ENCODE results near the gene RIPOR3.

The RIPOR3 gene

GRCh38 chr20:50557549-50558134, 133.7 kb downstream of the RIPOR3 start:
- H3K27ac Mint-ChIP-seq: no peak overlapping the region
- H3K9me3 Mint-ChIP-seq: no peaks in the 10 kb centered on the region
- H3K27me3 Mint-ChIP-seq: no peaks in the 10 kb centered on the region

DNA sequence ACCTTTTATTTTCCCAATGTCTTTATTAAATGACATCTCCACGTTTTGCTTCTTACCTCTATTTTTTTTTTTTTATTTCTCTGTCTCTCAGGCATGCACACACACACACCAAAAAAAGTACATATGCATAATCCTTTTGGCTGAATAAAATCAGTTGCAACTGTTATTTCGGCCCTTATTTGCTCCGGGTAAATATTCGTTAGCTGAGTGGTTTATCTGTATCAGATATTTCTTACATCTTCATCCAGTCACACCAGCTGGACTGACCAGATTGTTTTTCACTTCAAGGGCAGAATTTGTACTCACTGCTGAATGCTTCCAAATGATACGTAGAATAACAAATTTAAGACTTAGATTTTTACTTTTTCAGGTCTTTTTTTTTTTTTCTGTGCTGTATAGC, 135.7 kb downstream of the RIPOR3 start:
- Mint-ChIP-seq H3K27me3 (no peaks in the 10 kb centered on the region), H3K4me3 (no peak overlapping the region), H3K36me3 (peaks cover 7% of the 10 kb centered on the region), H3K9me3 (no peaks in the 10 kb centered on the region), H3K27ac (peak overlapping the region; percentile 36), H3K4me1 (peaks cover 22% of the 10 kb centered on the region)
- ATAC-seq (ENCODE audit: low read depth): no peak
- no peak for DNase-seq (ENCODE audit: low spot score in 2 of 2)

More at GRCh38 chr20:50557549-50558134, 133.7 kb downstream of the RIPOR3 start:
- Mint-ChIP-seq H3K36me3 (peaks cover 15% of the 10 kb centered on the region), H3K4me1 (peaks cover 32% of the 10 kb centered on the region), H3K4me3 (no peak overlapping the region)
- ATAC-seq (ENCODE audit: low read depth) (no peak), DNase-seq (ENCODE audit: low spot score in 2 of 2) (no peak)

- ATAC-seq (ENCODE audit: low read depth): no peak
- Mint-ChIP-seq H3K4me3 (no peak overlapping the region), H3K27me3 (no peaks in the 10 kb centered on the region), H3K9me3 (no peaks in the 10 kb centered on the region), H3K36me3 (peaks cover 8% of the 10 kb centered on the region), H3K27ac (no peak overlapping the region), H3K4me1 (peaks cover 25% of the 10 kb centered on the region)
- no peak for DNase-seq (ENCODE audit: low spot score in 2 of 2)
These were observed 136.4 kb downstream of the RIPOR3 start for GRCh38 chr20:50554694-50555579.

DNA sequence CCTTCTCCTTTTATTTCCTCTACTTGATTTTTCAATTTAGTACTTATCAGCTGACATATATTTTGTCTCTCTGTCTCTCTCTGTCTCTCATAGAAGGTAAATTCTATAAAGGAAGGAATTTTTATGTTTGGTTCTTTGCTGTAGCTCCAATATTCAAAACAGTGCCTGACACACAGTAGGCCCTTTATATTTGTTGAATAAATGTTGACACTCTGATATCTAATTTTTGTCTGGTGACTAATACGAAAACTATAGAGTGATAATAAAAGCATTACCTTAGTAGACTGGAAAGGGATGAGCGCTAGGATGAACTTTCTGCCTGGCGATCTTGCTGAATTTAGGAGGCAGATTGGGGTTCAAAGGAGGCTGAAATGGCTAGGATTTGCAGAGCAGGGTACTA, 138.4 kb downstream of the RIPOR3 start:
- H3K4me1 Mint-ChIP-seq: peaks cover 26% of the 10 kb centered on the region
- ATAC-seq (ENCODE audit: low read depth) (no peak), DNase-seq (ENCODE audit: low spot score in 2 of 2) (no peak)
- no peak overlapping the region for H3K4me3 Mint-ChIP-seq
- no peaks in the 10 kb centered on the region for H3K9me3 Mint-ChIP-seq
- no peak overlapping the region for H3K27ac Mint-ChIP-seq
- peaks cover 6% of the 10 kb centered on the region for H3K36me3 Mint-ChIP-seq
- H3K27me3 Mint-ChIP-seq: no peaks in the 10 kb centered on the region

GRCh38 chr20:50551288-50551687, 140.1 kb downstream of the RIPOR3 start:
- H3K9me3 Mint-ChIP-seq: no peaks in the 10 kb centered on the region
- ATAC-seq (ENCODE audit: low read depth) (no peak), DNase-seq (ENCODE audit: low spot score in 2 of 2) (no peak)
- H3K4me3 Mint-ChIP-seq: peak overlapping the region; percentile 53
- H3K27ac Mint-ChIP-seq: no peak overlapping the region
- no peaks in the 10 kb centered on the region for H3K27me3 Mint-ChIP-seq
- peaks cover 31% of the 10 kb centered on the region for H3K4me1 Mint-ChIP-seq
- H3K36me3 Mint-ChIP-seq: peaks cover 4% of the 10 kb centered on the region

DNA sequence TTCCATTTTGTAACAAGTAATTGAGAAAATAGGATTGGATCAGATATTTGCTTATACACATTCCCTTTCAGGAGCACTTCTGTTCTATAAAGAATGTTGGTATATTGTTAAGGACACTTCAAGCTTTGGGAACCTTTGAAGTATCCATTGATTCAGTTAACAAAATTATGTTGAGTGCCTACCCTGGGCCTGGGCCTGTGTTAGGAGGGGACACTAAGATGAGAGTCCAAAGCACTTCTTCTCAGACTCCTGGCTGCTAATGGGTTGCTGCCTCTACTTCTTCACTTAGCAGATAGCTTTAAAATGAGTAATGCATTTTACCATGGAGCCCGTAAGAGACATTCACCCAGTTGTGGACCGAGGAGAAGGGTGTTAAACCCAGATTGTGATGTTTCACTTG, 140.8 kb downstream of the RIPOR3 start:
- Mint-ChIP-seq H3K27ac (no peak overlapping the region), H3K4me1 (peaks cover 33% of the 10 kb centered on the region), H3K4me3 (no peak overlapping the region), H3K9me3 (no peaks in the 10 kb centered on the region), H3K27me3 (no peaks in the 10 kb centered on the region), H3K36me3 (peaks cover 4% of the 10 kb centered on the region)
- ATAC-seq (ENCODE audit: low read depth) (no peak), DNase-seq (ENCODE audit: low spot score in 2 of 2) (no peak)

GRCh38 chr20:50548396-50548795, 142.9 kb downstream of the RIPOR3 start:
- no peaks in the 10 kb centered on the region for H3K27me3 Mint-ChIP-seq
- no peak overlapping the region for H3K27ac Mint-ChIP-seq
- no peaks in the 10 kb centered on the region for H3K9me3 Mint-ChIP-seq
- H3K36me3 Mint-ChIP-seq: peaks cover 9% of the 10 kb centered on the region
- H3K4me1 Mint-ChIP-seq: peaks cover 44% of the 10 kb centered on the region
- H3K4me3 Mint-ChIP-seq: peak overlapping the region; percentile 78
- DNase-seq (ENCODE audit: low spot score in 2 of 2) (no peak), ATAC-seq (ENCODE audit: low read depth) (no peak)

DNA sequence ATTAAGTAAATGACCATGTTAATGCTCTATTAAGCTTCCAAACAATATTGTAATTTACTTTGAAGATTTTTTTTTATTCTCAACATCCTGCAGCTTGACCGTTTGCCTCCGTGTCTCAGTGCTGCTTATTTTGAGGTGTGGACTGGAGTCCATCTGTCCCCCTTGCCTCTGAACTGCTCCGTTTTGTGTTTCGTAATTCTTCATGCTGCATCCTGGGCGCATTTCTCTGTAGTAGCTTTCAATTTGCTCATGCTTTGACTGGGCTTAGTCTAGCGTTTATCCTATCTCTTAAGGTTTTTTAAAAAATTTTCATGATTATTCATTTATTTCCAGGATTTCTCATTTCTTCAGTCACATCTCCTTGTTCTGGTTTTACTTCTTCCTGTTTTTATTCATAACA, 143.4 kb downstream of the RIPOR3 start:
- Mint-ChIP-seq H3K4me3 (peak overlapping the region; percentile 78), H3K9me3 (no peaks in the 10 kb centered on the region), H3K4me1 (peaks cover 49% of the 10 kb centered on the region), H3K36me3 (peaks cover 10% of the 10 kb centered on the region), H3K27me3 (no peaks in the 10 kb centered on the region), H3K27ac (no peak overlapping the region)
- ATAC-seq (ENCODE audit: low read depth) (no peak), DNase-seq (ENCODE audit: low spot score in 2 of 2) (no peak)

DNA sequence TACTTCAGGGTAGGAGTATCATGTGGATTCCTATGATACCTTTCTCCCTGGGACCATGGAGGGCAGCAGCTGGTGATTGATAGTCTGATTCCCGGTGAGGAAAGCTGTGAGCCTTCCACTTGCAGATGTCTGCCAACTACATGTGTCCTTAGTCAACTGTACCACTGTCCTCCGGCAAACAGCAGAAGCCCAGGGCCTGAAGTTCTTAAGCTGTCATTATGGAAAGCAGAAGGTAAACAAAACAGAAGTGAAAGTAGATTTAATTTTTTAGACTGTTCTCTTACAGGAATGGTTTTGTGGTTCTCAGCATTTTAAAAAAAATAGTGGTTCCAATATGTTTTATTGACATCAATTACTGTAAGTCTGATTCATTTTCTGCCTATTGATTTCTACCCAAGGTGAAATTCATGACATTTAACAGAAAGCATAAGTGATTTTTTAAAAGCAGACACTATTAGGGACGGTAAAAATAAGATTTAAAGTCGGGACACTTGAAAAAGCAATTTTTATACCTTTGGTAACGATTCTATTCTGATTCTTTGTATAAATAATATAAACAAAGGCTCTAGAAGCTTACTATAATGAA, 144.5 kb downstream of the RIPOR3 start:
- DNase-seq (ENCODE audit: low spot score in 2 of 2): no peak
- H3K27ac Mint-ChIP-seq: no peak overlapping the region
- no peaks in the 10 kb centered on the region for H3K27me3 Mint-ChIP-seq
- peak overlapping the region; percentile 84 for H3K4me3 Mint-ChIP-seq
- ATAC-seq (ENCODE audit: low read depth): peak; percentile 88
- peaks cover 57% of the 10 kb centered on the region for H3K4me1 Mint-ChIP-seq
- no peaks in the 10 kb centered on the region for H3K9me3 Mint-ChIP-seq
- H3K36me3 Mint-ChIP-seq: peaks cover 11% of the 10 kb centered on the region

DNA sequence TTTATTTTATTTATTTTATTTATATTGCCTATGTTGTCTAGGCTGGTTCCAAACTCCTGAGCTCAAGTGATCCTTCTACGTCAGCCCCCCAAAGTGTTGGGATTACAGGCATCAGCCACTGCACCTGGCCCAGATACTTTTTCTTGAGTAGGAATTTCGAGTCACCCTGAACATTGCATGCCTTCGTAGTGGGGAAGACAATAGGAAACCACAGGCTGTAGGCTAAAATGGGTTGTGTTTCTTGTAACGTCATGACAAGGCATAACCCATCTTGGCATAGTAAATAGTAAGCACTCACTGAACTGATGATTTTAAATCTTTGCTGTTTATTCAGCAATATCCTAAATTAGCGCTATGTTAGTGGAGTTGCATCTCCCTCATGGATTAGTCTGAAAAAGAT, 146.2 kb downstream of the RIPOR3 start:
- H3K9me3 Mint-ChIP-seq: no peaks in the 10 kb centered on the region
- H3K36me3 Mint-ChIP-seq: peaks cover 20% of the 10 kb centered on the region
- H3K4me1 Mint-ChIP-seq: peaks cover 69% of the 10 kb centered on the region
- H3K4me3 Mint-ChIP-seq: peak overlapping the region; percentile 84
- DNase-seq (ENCODE audit: low spot score in 2 of 2): no peak
- ATAC-seq (ENCODE audit: low read depth): no peak
- H3K27me3 Mint-ChIP-seq: no peaks in the 10 kb centered on the region
- H3K27ac Mint-ChIP-seq: no peak overlapping the region

DNA sequence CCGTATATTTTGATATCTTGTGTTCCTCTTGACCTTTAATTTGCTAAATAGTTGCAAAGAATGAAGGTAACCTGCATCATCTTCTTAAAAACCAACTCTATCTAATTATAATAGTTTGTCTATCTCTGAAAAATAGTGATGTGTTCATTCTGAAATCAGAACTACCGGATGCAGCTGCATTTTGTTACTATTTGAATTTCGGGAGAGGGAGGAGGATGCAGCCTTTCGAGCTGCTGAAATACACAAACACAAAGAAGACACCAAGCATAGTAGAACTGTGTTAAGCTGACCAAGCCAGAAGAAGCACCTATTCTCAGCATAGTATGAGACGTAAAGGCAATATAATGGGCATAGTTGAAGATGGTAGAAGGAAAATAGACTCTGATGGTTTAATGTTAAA, 148.0 kb downstream of the RIPOR3 start:
- Mint-ChIP-seq H3K4me1 (peaks cover 65% of the 10 kb centered on the region), H3K27me3 (no peaks in the 10 kb centered on the region), H3K27ac (peak overlapping the region; percentile 91), H3K36me3 (peaks cover 24% of the 10 kb centered on the region), H3K4me3 (peak overlapping the region; percentile 81), H3K9me3 (peaks cover 2% of the 10 kb centered on the region)
- ATAC-seq (ENCODE audit: low read depth) (no peak), DNase-seq (ENCODE audit: low spot score in 2 of 2) (no peak)

DNA sequence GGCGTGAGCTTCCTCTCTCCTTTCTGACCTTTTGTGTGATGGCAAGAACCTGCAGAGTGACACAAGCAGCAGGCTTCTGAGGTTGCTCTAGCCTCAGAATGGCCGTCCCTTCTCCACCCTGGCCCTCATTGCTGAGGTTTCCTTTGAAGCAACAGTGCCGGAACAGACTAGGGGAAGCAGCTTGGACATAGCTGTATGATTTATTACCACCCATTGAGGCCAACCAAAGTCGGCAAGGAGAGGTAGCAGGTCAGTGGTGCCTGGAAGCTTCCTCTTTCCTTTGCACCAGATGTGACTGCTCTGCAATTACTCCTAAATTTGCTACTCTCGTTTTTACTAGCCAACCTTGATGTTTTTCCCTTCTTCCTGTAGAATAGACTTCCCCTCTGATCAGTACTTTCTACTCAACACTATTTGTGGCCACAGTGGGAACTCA, 149.7 kb downstream of the RIPOR3 start:
- peak overlapping the region; percentile 67 for H3K4me3 Mint-ChIP-seq
- peak; percentile 78 for ATAC-seq (ENCODE audit: low read depth)
- peaks cover 6% of the 10 kb centered on the region for H3K9me3 Mint-ChIP-seq
- H3K27me3 Mint-ChIP-seq: no peaks in the 10 kb centered on the region
- peak overlapping the region; percentile 91 for H3K27ac Mint-ChIP-seq
- H3K4me1 Mint-ChIP-seq: peaks cover 66% of the 10 kb centered on the region
- peak in 1 of 2 donors; percentile 34 for DNase-seq (ENCODE audit: low spot score in 2 of 2)
- H3K36me3 Mint-ChIP-seq: peaks cover 32% of the 10 kb centered on the region

GRCh38 chr20:50540620-50541605, 150.4 kb downstream of the RIPOR3 start:
- DNase-seq (ENCODE audit: low spot score in 2 of 2) (no peak), ATAC-seq (ENCODE audit: low read depth) (no peak)
- peaks cover 62% of the 10 kb centered on the region for H3K4me1 Mint-ChIP-seq
- peak overlapping the region; percentile 67 for H3K4me3 Mint-ChIP-seq
- peaks cover 32% of the 10 kb centered on the region for H3K36me3 Mint-ChIP-seq
- peaks cover 6% of the 10 kb centered on the region for H3K9me3 Mint-ChIP-seq
- peak overlapping the region; percentile 91 for H3K27ac Mint-ChIP-seq
- H3K27me3 Mint-ChIP-seq: no peaks in the 10 kb centered on the region
